Loucy (cell line): ENCODE data around the gene BRWD1.

Source experiments
- H2AFZ ChIP-seq: fragments of 200-600 bp; sonication (generic); 2 replicates; pipeline ENCODE4 v1.6.0; 2016; ENCODE audit warnings: antibody characterized with exemption, mild to moderate bottlenecking, low read length, moderate library complexity
- H3F3A ChIP-seq: fragments of 200-600 bp; 2 replicates; pipeline ENCODE4 v1.6.0; 2016; ENCODE audit warnings: antibody characterized with exemption, low read depth, mild to moderate bottlenecking
- H3K27me3 ChIP-seq: fragments of 200-600 bp; sonication (generic); 2 replicates; pipeline ENCODE4 v1.6.1; 2014; ENCODE audit warnings: low read length, mild to moderate bottlenecking; ENCODE audit not compliant: insufficient read depth, poor library complexity, severe bottlenecking
- H3K36me3 ChIP-seq: fragments of 200-600 bp; sonication (generic); 2 replicates; pipeline ENCODE4 v1.6.1; 2016; ENCODE audit warnings: low read length; ENCODE audit not compliant: insufficient read depth
- H3K4me1 ChIP-seq: fragments of 200-600 bp; sonication (generic); 2 replicates; pipeline ENCODE4 v1.5.1; 2014; ENCODE audit warnings: low read length, mild to moderate bottlenecking; ENCODE audit not compliant: insufficient read depth, poor library complexity, severe bottlenecking
- H3K4me2 ChIP-seq: fragments of 200-600 bp; sonication (generic); 2 replicates; pipeline ENCODE4 v1.6.0; 2014; ENCODE audit warnings: antibody characterized with exemption, low read length, low read depth, mild to moderate bottlenecking; ENCODE audit not compliant: poor library complexity, severe bottlenecking
- H3K4me3 ChIP-seq: fragments of 200-600 bp; sonication (generic); 2 replicates; pipeline ENCODE4 v1.5.1; 2014; ENCODE audit warnings: low read length, mild to moderate bottlenecking, mixed read lengths; ENCODE audit not compliant: poor library complexity, severe bottlenecking
- H3K79me2 ChIP-seq: fragments of 200-600 bp; sonication (generic); 2 replicates; pipeline ENCODE4 v1.6.1; 2014; ENCODE audit warnings: low read length; ENCODE audit not compliant: insufficient read depth
- H3K9ac ChIP-seq: fragments of 200-600 bp; sonication (generic); 2 replicates; pipeline ENCODE4 v1.6.0; 2014; ENCODE audit warnings: mild to moderate bottlenecking, low read depth, low read length, moderate library complexity; ENCODE audit not compliant: poor library complexity, severe bottlenecking
- H3K9me2 ChIP-seq: fragments of 200-600 bp; sonication (generic); replicated peaks from 2 replicates; pipeline ENCODE4 v1.6.1; 2016; ENCODE audit warnings: low read depth, low read length, mixed read lengths
- H3K9me3 ChIP-seq: fragments of 200-600 bp; sonication (generic); 2 replicates; pipeline ENCODE4 v1.6.1; 2014; ENCODE audit warnings: mild to moderate bottlenecking, antibody characterized with exemption, low read length, low read depth; ENCODE audit not compliant: insufficient read depth
- H4K20me1 ChIP-seq: fragments of 200-600 bp; sonication (generic); 2 replicates; pipeline ENCODE4 v1.6.0; 2014; ENCODE audit warnings: antibody characterized with exemption, low read length, mild to moderate bottlenecking; ENCODE audit not compliant: insufficient read depth, poor library complexity, severe bottlenecking
- EZH2phosphoT487 ChIP-seq: fragments of 200-600 bp; IDR thresholded peaks from 2 replicates; pipeline ENCODE4 v1.6.1; 2018; ENCODE audit warnings: antibody characterized with exemption, mild to moderate bottlenecking, moderate library complexity, borderline replicate concordance
- TF ChIP-seq, protein P1 (sequence below): fragments of 200-600 bp; sonication (generic); conservative IDR thresholded peaks from 2 replicates; pipeline ENCODE4 v1.5.1; 2014; ENCODE audit warnings: mild to moderate bottlenecking, antibody characterized with exemption, low read length

Gene BRWD1

DNA sequence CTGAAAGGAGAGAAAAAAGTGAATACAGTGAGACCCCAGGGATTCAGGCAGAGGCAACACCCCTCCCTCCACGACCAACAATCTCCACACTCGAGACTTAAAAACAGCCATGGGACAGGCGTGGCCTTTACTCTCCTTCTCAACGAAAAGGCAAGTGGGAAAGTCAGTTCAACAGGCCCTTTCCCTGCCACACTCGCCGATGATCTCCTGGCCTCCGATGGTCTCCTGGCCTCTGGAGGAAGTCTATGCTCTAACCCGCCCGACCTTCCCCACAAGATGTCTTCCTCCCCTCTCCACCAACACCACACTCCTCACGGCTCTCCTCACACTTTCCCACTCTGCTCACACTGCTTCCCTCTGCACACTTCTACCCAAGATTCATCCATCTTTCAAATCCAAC is 137.8 kb downstream of the BRWD1 start:
- Histone ChIP-seq H3K4me1 (peaks cover 45% of the 10 kb centered on the region), H3K9ac (no peak overlapping the region), H3F3A (no peaks in the 10 kb centered on the region), H3K79me2 (peaks cover 57% of the 10 kb centered on the region), H3K9me2 (no peaks in the 10 kb centered on the region), H4K20me1 (peaks cover 29% of the 10 kb centered on the region), H3K9me3 (no peaks in the 10 kb centered on the region), H3K4me2 (peak overlapping the region; percentile 18), H2AFZ (no peak overlapping the region), H3K4me3 (no peak overlapping the region), H3K27me3 (no peaks in the 10 kb centered on the region), H3K36me3 (peaks cover 61% of the 10 kb centered on the region)
- TF ChIP-seq, protein P1, sequence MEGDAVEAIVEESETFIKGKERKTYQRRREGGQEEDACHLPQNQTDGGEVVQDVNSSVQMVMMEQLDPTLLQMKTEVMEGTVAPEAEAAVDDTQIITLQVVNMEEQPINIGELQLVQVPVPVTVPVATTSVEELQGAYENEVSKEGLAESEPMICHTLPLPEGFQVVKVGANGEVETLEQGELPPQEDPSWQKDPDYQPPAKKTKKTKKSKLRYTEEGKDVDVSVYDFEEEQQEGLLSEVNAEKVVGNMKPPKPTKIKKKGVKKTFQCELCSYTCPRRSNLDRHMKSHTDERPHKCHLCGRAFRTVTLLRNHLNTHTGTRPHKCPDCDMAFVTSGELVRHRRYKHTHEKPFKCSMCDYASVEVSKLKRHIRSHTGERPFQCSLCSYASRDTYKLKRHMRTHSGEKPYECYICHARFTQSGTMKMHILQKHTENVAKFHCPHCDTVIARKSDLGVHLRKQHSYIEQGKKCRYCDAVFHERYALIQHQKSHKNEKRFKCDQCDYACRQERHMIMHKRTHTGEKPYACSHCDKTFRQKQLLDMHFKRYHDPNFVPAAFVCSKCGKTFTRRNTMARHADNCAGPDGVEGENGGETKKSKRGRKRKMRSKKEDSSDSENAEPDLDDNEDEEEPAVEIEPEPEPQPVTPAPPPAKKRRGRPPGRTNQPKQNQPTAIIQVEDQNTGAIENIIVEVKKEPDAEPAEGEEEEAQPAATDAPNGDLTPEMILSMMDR = no peak
- TF ChIP-seq EZH2phosphoT487 = no peak

- no peaks in the 10 kb centered on the region for H3K9me3 ChIP-seq
- no peaks in the 10 kb centered on the region for H3K27me3 ChIP-seq
- H3K79me2 ChIP-seq = peaks cover 52% of the 10 kb centered on the region
- H4K20me1 ChIP-seq = peaks cover 24% of the 10 kb centered on the region
- H3K9ac ChIP-seq = no peak overlapping the region
- H3K4me3 ChIP-seq = no peak overlapping the region
- H3K9me2 ChIP-seq = no peaks in the 10 kb centered on the region
- H3K36me3 ChIP-seq = peaks cover 62% of the 10 kb centered on the region
- peaks cover 41% of the 10 kb centered on the region for H3K4me1 ChIP-seq
- H3K4me2 ChIP-seq = peak overlapping the region; percentile 18
- H2AFZ ChIP-seq = no peak overlapping the region
- no peak for TF ChIP-seq EZH2phosphoT487
- TF ChIP-seq, protein P1 = peak; percentile 46
- H3F3A ChIP-seq = no peaks in the 10 kb centered on the region
These were observed 138.3 kb downstream of the BRWD1 start for GRCh38 chr21:39175154-39175553.

GRCh38 chr21:39173716-39174680 is 139.4 kb downstream of the BRWD1 start:
- H3K4me2 ChIP-seq = no peak overlapping the region
- peaks cover 66% of the 10 kb centered on the region for H3K36me3 ChIP-seq
- H3F3A ChIP-seq = no peaks in the 10 kb centered on the region
- H3K79me2 ChIP-seq = peaks cover 41% of the 10 kb centered on the region
- no peak overlapping the region for H3K9ac ChIP-seq
- no peaks in the 10 kb centered on the region for H3K9me2 ChIP-seq
- H3K9me3 ChIP-seq = no peaks in the 10 kb centered on the region
- H2AFZ ChIP-seq = no peak overlapping the region
- TF ChIP-seq, protein P1 = no peak
- TF ChIP-seq EZH2phosphoT487 = no peak
- no peaks in the 10 kb centered on the region for H3K27me3 ChIP-seq
- H3K4me3 ChIP-seq = no peak overlapping the region
- peaks cover 20% of the 10 kb centered on the region for H4K20me1 ChIP-seq
- peaks cover 36% of the 10 kb centered on the region for H3K4me1 ChIP-seq
